ENCODE data around the gene WDR64.

Gene WDR64

DNA sequence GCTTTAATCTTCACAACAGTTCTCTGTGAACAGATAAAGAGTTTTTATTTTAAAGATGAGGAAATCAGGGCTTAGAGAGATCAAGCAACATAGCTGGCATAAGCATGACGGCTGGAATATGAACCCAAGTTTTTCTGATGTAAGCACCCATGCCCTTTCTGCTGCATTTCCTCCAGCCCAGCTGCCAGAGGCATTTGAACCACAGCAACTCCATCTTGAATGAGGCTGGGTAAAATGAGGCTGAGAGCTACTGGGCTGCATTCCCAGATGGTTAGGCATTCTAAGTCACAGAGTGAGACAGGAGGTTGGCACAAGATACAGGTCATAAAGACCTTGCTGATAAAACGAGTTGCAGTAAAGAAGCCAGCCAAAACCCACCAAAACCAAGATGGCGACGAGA lies 90.0 kb downstream of the WDR64 start:
- Mint-ChIP-seq H3K9me3 (no peaks in the 10 kb centered on the region), H3K4me3 (no peak overlapping the region), H3K36me3 (ENCODE audit: low read depth) (no peaks in the 10 kb centered on the region), H3K27me3 (peaks cover 2% of the 10 kb centered on the region), H3K27ac (no peak overlapping the region), H3K4me1 (no peaks in the 10 kb centered on the region)
- ATAC-seq (no peak), DNase-seq (no peak)

DNA sequence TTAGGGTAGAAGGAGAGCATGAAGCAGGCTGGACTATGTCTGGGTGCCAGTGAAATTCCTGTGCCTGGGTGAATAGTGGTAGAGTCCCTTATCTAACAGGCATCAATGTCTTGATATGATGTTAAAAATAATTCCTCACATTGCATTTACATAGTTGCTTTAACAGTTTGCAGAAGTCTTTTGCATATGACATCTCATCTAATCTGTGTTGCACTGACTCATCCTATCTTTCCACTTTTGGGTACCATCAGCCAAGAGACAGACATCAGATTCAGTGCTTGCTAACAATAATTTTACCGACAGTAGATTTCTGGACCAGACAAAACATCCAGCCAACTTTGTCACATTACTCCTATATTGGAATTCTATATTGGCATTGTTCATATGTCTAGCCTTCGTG lies 92.5 kb downstream of the WDR64 start:
- DNase-seq (no peak), ATAC-seq (no peak)
- H3K27ac Mint-ChIP-seq, result no peak overlapping the region
- peaks cover 2% of the 10 kb centered on the region for H3K27me3 Mint-ChIP-seq
- no peaks in the 10 kb centered on the region for H3K4me1 Mint-ChIP-seq
- H3K36me3 Mint-ChIP-seq (ENCODE audit: low read depth), result no peaks in the 10 kb centered on the region
- no peaks in the 10 kb centered on the region for H3K9me3 Mint-ChIP-seq
- H3K4me3 Mint-ChIP-seq, result no peak overlapping the region

- H3K27ac Mint-ChIP-seq, result no peak overlapping the region
- H3K4me3 Mint-ChIP-seq, result no peak overlapping the region
- H3K4me1 Mint-ChIP-seq, result no peaks in the 10 kb centered on the region
- no peaks in the 10 kb centered on the region for H3K27me3 Mint-ChIP-seq
- DNase-seq (no peak), ATAC-seq (no peak)
- H3K9me3 Mint-ChIP-seq, result no peaks in the 10 kb centered on the region
- no peaks in the 10 kb centered on the region for H3K36me3 Mint-ChIP-seq (ENCODE audit: low read depth)
Observed at GRCh38 chr1:241747992-241748391, 95.9 kb downstream of the WDR64 start.

DNA sequence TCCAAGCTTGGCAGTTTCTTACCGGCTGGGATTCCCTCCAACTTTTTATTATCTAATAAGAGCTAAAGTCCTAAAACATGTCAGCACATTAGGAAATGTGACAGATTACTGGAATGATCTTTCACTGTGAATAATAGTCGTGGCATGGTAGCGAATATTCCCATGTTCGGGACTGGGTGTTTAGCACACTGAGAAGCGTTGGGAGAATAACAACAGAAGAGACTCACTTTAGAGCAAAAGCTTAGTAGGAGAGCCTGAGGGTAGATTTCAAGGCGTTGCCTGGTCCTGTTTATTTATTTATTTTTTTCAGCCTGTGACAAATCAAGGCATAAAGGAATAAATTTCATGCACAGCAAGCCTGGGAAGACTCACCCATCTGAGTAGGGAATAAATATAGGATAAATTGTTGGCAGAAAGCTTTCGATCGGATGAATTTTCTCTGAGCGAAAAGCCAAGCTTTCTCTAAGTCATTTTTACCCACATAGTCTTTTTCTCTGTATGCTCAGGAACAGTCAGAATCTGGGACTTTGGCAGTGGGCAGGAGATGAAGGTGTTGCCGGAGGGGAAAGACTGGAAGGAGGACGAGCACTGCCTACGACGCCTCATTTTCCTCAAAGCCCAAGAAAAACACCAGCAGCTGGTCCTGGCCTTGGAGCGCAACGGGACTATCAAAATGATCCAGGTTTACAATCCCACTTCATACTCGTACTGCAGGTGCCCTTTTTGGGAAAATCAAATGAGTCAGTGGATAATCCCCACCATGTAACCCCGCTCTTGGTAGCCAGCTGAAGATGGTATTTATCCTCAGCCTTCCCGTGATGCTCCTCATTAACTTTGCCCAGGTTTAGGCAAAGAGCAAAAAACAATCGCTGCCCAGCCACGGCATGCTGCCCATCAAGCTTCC lies 97.2 kb downstream of the WDR64 start:
- DNase-seq, result no peak

DNA sequence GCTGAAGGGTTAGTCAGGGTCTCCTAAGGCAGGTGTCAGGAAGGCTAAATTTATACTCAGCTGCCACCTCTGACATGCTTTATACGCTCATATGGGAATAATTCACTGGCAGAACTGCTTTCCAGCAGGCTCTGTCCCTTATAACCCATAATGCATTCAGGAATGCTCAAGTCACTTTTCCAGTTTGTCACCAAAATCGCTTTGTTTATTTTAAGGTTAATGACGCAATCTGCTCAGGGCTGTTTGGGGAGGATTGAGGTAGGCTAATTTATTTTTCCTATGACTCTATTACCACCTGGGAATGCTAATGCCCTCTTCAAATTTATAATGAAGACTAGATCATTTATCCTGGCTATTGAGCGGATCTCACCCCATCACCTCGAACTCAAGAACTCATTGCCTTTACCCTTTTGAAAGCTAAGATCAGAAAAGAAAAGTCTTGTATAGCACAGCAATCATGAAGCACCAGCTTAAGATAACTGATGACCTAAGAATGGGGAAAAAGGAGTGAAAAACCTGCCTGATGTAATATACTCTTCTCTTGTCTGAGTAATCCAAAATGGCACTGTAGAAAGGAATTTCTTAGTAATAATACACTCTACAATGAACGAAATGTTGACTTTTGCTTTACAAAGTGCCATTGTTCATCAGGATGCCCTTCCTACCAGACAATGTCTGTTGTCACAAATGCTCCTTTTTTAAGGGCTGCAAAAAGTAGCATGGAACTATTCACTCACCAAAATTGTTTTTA lies 98.0 kb downstream of the WDR64 start:
- Mint-ChIP-seq H3K36me3 (ENCODE audit: low read depth) (no peaks in the 10 kb centered on the region), H3K27me3 (no peaks in the 10 kb centered on the region), H3K9me3 (no peaks in the 10 kb centered on the region), H3K4me1 (no peaks in the 10 kb centered on the region), H3K4me3 (no peak overlapping the region), H3K27ac (no peak overlapping the region)
- DNase-seq, result no peak
- ATAC-seq, result no peak

More for the DNA sequence above, 97.2 kb downstream of the WDR64 start:
- ATAC-seq, result no peak
- Mint-ChIP-seq H3K4me3 (no peak overlapping the region), H3K4me1 (no peaks in the 10 kb centered on the region), H3K27ac (no peak overlapping the region), H3K27me3 (no peaks in the 10 kb centered on the region), H3K9me3 (no peaks in the 10 kb centered on the region), H3K36me3 (ENCODE audit: low read depth) (no peaks in the 10 kb centered on the region)

DNA sequence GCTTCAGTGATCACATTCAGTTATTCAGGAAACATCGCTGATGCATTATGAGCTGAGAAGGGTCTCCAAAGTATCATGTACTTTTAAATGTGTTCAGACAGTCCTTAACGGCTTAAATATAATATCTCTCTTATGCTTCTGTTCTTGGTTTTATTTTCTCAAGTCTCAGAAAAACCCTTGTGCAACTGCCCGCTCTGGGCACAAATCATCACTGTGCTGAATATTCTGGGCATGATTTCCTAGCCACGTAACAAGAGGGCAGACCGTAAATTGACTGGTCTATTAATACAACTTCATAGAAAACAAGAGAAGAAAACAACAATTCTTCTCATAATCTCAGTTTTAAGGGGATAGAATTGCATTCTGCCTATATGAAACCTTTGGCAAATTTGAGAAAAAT lies 99.4 kb downstream of the WDR64 start:
- no peaks in the 10 kb centered on the region for H3K36me3 Mint-ChIP-seq (ENCODE audit: low read depth)
- DNase-seq (no peak), ATAC-seq (no peak)
- no peaks in the 10 kb centered on the region for H3K27me3 Mint-ChIP-seq
- no peak overlapping the region for H3K27ac Mint-ChIP-seq
- no peak overlapping the region for H3K4me3 Mint-ChIP-seq
- H3K9me3 Mint-ChIP-seq, result no peaks in the 10 kb centered on the region
- H3K4me1 Mint-ChIP-seq, result no peaks in the 10 kb centered on the region

GRCh38 chr1:241762713-241763339 lies 110.7 kb downstream of the WDR64 start:
- H3K4me1 Mint-ChIP-seq, result no peaks in the 10 kb centered on the region
- H3K4me3 Mint-ChIP-seq, result no peak overlapping the region
- ATAC-seq, result no peak
- no peaks in the 10 kb centered on the region for H3K9me3 Mint-ChIP-seq
- no peak overlapping the region for H3K27ac Mint-ChIP-seq
- DNase-seq, result no peak
- H3K27me3 Mint-ChIP-seq, result peaks cover 3% of the 10 kb centered on the region
- H3K36me3 Mint-ChIP-seq (ENCODE audit: low read depth), result no peaks in the 10 kb centered on the region

DNA sequence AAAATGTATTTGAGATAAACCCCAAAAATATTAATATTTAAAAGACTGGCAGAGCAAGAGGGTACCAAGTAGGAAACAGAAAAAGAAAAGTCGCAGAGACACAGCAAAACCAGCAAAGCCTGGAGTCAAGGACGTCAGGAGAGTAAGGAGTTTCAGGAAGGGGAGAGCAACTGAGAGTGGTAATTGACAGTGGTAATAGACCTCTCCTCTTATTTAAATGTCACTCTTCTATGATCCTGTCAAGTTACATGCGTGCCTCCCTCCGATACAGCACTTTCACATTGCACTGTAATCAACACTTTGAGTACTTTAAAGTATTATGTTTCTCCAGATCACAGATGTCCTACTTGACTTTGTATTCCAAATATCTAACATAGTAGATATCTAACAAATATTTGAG lies 113.3 kb downstream of the WDR64 start:
- no peak overlapping the region for H3K27ac Mint-ChIP-seq

GRCh38 chr1:241767737-241768136 lies 115.7 kb downstream of the WDR64 start:
- H3K9me3 Mint-ChIP-seq, result no peaks in the 10 kb centered on the region
- no peaks in the 10 kb centered on the region for H3K36me3 Mint-ChIP-seq (ENCODE audit: low read depth)
- peaks cover 3% of the 10 kb centered on the region for H3K27me3 Mint-ChIP-seq
- DNase-seq, result no peak
- peaks cover 2% of the 10 kb centered on the region for H3K4me1 Mint-ChIP-seq
- no peak for ATAC-seq
- H3K4me3 Mint-ChIP-seq, result no peak overlapping the region
- no peak overlapping the region for H3K27ac Mint-ChIP-seq

More for the DNA sequence above, 113.3 kb downstream of the WDR64 start:
- Mint-ChIP-seq H3K27me3 (peaks cover 3% of the 10 kb centered on the region), H3K36me3 (ENCODE audit: low read depth) (no peaks in the 10 kb centered on the region), H3K4me3 (no peak overlapping the region), H3K9me3 (no peaks in the 10 kb centered on the region), H3K4me1 (peaks cover 2% of the 10 kb centered on the region)
- DNase-seq, result no peak
- ATAC-seq, result no peak

- Mint-ChIP-seq H3K27me3 (peaks cover 3% of the 10 kb centered on the region), H3K27ac (no peak overlapping the region), H3K36me3 (ENCODE audit: low read depth) (no peaks in the 10 kb centered on the region), H3K9me3 (no peaks in the 10 kb centered on the region), H3K4me1 (peaks cover 2% of the 10 kb centered on the region), H3K4me3 (no peak overlapping the region)
- ATAC-seq, result peak; percentile 36
- DNase-seq, result no peak
Observed at GRCh38 chr1:241770115-241770514, 118.0 kb downstream of the WDR64 start.

DNA sequence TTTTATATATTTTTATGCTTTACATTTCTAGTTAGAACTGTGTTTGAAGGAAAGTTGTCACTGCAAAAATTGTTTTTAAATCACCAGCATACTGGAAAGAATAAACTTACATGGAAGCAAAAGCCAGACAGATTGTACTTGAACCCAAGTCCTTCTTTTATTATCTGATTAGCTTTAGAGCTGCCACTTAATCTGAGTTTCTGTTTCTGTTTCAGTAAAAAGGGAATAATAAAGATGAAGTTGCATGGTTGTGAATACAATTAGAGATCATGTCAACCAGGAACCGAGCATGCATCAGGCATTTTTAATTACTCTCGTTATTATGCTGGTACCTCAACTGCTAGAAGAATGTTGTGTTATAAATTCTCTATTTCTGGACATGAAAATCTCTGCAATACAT lies 119.0 kb downstream of the WDR64 start:
- Mint-ChIP-seq H3K27me3 (no peaks in the 10 kb centered on the region), H3K9me3 (no peaks in the 10 kb centered on the region), H3K4me3 (no peak overlapping the region), H3K36me3 (ENCODE audit: low read depth) (no peaks in the 10 kb centered on the region), H3K27ac (no peak overlapping the region), H3K4me1 (peaks cover 2% of the 10 kb centered on the region)
- DNase-seq (no peak), ATAC-seq (no peak)

DNA sequence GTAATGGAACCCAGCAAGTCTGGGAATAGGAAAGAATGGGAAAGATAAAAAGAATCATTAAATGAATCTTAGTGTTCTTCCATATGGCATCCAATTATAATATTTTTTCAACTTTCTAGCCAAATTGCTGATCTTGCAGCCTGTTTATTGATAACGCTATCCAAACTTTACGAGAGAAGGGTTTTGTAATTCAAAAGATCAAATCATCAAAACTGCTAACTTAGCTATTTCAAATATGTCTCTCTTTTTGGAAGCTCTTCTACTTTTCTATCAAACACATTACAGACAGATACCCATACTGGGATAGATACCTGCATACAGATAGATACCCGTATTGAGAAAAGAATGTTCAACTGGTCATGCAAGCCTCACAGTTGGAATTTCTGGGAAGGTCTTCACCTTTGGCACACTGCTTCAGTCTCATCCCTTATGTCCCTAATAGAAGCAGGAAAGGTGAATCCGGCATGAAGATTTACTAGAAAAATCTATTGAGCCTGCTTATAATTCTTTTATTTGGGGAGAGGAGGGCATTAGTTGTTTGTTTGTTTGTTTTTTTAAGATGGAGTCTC lies 120.9 kb downstream of the WDR64 start:
- Mint-ChIP-seq H3K9me3 (no peaks in the 10 kb centered on the region), H3K36me3 (ENCODE audit: low read depth) (no peaks in the 10 kb centered on the region), H3K4me3 (no peak overlapping the region), H3K27me3 (no peaks in the 10 kb centered on the region), H3K4me1 (peaks cover 2% of the 10 kb centered on the region), H3K27ac (no peak overlapping the region)
- ATAC-seq (no peak), DNase-seq (no peak)

- no peak overlapping the region for H3K27ac Mint-ChIP-seq
- H3K36me3 Mint-ChIP-seq (ENCODE audit: low read depth), result no peaks in the 10 kb centered on the region
- no peaks in the 10 kb centered on the region for H3K9me3 Mint-ChIP-seq
- H3K4me1 Mint-ChIP-seq, result peaks cover 2% of the 10 kb centered on the region
- no peak overlapping the region for H3K4me3 Mint-ChIP-seq
- DNase-seq (no peak), ATAC-seq (no peak)
- no peaks in the 10 kb centered on the region for H3K27me3 Mint-ChIP-seq
Observed at GRCh38 chr1:241773991-241774390, 121.9 kb downstream of the WDR64 start.

GRCh38 chr1:241775021-241775420 lies 122.9 kb downstream of the WDR64 start:
- Mint-ChIP-seq H3K27ac (no peak overlapping the region), H3K4me3 (no peak overlapping the region), H3K36me3 (ENCODE audit: low read depth) (no peaks in the 10 kb centered on the region), H3K27me3 (no peaks in the 10 kb centered on the region), H3K4me1 (peaks cover under 1% of the 10 kb centered on the region), H3K9me3 (no peaks in the 10 kb centered on the region)
- no peak for DNase-seq
- no peak for ATAC-seq

All from activated naive CD8-positive, alpha-beta T cell treated with anti-CD3 and anti-CD28 coated beads, Interleukin-2, amount 50 U/mL, for 24 hours (primary cell).